IPS-NIHi7 (cell line): ENCODE measurements around the gene CKMT2.

ENCODE experiments used
- DNase-seq: peaks from one replicate; pipeline ENCODE4 v3.0.0; 2012; ENCODE audit warnings: mixed read lengths; ENCODE audit errors: extremely low spot score

CKMT2 gene

DNA sequence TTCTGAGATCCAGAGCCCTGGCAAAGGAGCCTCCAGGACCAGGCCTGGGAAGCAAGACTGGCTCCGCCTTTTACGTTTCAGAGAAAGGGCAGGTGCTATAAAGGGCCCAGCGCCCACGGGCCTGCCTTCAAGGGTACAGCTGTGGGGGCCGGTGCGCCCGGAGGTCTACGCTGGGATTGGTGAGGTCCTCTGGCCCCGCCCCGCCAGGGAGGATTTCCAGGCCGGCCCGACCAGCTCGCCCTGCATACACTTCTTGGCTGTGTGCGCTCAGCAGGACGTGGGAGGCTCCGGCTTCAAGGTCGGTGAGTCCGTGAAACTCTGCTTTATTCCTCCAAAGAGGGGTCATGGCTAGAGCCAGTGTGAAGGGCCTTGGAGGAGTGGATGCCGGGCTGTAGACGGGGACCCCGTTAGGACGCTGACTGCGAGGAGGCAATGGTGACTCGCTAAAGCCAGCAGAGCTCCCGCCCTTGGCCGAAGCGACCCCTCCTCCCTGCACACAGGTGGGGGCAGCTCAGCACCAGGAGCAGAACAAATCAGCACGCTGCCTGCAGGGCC lies at the start of gene CKMT2:
CKMT2 (plus strand) TSS at position 243 of the 555 bp plus-strand sequence. CDS start 17,811 bp downstream, outside the sequence.
- peak; percentile 92 for DNase-seq

DNA sequence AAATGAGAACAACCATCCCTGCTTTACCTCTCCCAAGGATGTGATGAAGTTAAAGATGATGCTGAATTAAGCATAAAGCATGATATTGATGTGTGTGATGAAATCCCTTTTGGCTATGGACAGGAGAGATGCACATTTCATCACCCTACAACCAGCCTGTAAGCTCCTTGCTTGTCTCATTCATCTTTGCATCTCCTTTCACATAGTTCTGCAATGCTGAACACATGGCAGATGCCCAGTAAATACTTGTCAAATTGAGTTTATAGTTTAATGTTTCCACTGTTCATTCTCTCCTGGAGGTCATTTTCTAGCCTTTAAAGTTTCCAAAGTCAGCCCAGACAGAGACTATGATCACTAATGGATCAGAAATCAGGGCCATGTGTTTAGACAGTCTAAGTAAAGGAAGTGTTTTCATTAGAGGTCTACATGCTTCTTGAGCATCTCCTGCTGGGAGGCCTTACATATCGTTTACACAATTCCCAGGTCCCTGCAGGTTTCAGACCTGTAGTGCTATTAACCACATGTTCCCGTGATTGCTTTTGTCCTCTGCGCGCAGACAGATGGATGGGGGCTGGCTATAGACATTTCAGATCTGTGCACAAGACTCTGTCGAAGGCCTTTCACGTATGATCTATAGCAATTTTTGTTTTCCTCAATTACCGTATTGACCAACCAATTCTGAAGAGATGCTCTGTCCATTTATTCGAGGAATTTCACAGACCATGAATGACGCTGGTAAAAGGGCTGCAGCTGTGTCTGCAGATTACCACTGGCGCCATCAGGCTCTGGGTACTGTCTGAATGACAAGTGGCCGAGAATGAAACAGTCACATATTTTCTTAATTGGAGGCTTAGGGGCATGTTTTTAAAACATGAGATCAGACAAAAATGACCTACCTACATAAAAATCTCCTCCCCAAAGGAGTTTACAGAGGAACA lies 49.0 kb upstream of the CKMT2 start:
- DNase-seq = no peak

DNA sequence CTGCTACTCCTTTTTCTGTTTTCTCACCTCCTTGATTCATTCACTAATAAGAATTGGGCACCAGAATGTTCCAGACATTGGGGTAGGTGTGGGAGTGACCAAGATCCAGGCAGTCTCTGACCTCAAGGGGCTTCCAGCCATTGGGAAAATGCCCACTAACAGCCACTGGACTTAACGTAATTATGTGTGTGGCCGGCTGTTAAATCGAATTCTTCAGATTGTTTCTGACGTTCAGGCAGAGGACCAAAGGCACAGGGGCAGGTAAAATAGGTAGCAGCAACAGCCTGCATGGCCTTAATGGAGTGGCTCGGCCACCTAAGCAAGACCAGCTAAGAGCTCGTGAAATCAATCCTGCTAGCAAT lies 48.4 kb upstream of the CKMT2 start:
- DNase-seq = no peak

DNA sequence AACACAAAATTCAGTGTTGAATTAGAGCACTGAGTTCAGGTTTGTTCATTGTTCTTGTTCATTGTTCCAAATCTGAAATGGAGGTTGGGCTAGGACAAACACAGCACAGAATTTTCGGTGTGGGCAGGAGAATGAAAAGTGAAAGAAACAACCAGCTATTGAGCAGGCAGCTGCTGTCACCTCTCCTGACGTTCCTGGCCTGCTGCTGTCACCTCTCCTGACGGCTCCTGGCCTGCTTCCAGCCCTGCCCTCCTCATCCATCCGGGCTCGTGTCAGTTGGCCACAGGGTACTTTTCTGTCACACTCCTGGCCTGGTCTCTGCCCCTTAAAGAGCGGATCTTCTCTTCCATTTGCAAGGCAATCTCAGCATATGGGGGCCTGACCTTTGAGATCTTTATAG lies 45.2 kb upstream of the CKMT2 start:
- no peak for DNase-seq

DNA sequence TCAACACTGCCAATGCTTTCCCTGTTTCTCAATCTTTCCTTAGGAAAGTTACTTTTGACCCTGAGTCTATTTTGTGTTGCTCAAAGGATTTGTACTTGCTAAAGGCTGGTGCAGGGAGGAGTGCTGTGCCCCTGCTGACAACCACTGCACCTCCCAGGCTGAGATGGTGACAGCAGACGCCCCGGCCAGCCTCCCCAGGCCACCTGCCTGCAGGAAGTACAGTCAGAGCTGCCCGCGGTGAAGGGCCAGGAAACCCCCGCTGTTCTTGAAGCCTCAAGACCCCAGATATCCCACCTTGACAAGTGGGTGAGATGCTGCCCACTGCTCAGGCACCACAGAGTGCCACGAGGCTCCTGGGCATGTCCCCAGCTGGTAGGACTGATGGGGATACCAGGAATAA lies 44.2 kb upstream of the CKMT2 start:
- DNase-seq = no peak

DNA sequence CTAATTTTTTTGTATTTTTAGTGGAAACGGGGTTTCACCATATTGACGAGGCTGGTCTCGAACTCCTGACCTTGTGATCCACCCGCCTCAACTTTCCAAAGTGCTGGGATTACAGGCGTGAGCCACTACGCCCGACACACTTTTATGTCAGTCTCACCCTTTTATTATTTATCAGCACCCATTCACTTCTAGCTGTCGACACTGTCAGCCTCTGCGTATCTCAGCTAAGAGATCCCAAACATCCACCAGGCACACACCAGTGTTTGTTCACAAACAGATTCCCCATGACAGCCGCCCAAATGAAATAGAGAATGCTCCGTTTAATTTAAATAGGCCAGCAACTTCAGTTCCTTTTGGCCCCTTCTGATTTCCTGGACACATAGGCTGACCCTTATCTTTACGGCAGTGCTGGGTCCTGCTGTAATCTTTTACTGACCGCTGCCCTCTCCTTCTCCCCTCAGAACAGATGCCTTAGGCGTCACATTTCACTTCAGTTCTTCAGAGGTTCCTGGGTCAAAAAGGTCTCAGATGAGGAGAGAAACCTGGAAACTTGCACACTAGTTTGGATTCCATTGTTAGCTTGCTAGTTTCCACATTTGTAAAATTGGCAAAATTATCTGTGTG lies 43.1 kb upstream of the CKMT2 start:
- DNase-seq = no peak

DNA sequence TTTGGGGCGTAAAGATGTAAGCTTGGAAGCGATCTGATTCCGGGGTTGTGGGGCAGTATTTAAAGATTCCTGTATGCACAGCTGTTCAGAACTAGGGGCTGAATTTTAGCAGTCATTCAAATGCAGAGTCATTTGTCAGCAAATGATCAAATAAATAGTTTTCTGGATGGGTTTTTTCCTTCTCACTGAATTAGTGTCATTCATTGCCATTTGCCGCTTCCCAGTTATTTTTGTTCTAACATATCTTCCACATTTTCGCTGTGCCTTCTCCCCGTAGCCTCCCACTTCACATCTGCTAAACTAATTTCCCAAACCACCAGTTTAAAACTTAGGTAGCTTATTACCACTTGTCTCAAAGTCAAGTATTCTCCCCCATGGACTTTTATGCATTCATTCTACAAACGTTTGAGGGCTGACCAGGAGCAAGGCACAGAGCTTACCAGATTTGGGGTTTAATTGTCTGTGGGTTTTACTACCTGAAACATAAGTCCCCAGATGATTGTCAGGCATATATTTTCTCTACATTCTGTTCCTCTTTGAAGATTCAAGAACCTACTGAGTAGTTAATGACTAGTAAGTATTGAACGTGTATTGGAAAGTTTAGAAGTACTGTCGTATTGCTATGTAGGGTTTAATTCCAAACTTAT lies 41.3 kb upstream of the CKMT2 start:
- DNase-seq = no peak

DNA sequence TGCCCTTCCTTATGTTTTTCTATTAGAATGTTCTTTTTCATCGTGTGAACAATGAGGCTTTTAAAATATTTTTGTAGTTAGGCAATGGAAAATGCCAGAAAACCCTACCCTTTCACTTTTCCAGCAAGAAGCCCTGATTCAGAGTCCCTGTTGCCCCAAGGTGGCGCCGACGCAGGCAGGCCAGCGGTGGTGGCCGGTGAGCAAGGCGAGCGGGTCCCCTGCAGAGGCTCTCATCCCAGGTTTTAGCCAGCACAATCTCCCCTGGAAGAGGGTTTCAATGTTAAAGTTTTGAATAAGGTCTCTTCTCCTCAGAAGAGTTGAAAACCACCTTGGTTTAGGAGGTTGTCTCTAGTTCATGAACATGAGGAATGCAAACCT lies 40.8 kb upstream of the CKMT2 start:
- peak; percentile 48 for DNase-seq

DNA sequence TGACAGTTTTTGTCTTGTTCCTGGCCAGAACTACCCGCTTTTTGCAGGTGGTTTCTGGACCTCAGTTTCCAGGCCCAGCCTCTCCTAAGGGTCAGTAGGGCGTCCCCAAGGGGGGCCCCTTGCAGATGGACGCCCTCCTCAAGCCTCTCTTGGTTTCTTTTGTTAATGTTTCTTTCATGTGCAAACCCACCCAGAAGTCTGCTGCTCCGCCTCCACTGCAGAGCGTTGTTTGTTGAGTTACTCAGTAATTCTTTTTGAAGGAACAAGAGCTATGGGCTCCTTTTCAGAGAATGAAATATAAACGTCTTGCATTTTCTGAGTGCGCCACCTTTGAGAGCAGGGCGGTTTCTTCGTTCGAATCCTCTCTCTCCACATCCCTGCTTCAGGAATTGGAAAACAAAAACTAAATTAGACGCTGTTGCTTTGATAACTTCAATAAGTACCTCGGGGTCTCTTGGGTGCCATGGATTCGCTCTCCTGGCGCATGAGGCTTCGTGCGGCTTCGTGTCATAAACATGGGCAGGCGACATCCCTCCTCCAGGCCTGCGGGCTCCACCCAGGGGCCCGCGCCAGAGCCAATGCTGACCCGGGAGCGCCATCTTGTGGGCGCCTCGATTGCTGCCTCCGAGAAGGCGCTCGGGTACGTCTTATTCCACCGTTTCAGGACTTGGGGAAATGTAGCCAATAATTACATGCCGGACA lies 38.3 kb upstream of the CKMT2 start:
- peak; percentile 95 for DNase-seq

DNA sequence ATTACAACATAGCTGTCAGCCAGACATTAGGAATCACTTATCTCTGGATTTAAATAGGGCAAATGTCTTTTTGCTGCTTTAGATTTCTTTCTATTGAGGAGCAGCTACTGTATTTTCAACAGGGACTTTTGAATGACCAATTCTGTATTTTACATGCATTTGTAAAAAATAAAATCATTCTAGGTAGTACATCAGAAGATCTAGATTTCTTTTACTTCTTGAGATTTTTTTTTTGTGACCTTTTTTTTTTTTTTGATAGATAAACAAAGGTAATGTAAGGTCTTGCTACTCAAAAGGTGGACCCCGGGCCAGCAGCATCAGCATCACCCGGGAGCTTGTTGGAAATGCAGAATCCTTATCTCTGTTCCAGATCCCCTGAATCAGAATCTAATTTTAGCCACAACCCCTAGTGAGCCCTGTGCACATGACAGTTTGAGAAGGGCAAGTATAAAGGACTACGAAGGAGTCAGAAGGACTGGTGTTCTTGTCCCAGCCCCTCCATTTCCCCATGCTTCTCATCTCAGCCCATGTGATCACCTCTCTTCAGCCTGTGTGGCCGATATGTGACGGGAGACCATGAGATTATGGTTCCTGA lies 37.7 kb upstream of the CKMT2 start:
- no peak for DNase-seq

DNA sequence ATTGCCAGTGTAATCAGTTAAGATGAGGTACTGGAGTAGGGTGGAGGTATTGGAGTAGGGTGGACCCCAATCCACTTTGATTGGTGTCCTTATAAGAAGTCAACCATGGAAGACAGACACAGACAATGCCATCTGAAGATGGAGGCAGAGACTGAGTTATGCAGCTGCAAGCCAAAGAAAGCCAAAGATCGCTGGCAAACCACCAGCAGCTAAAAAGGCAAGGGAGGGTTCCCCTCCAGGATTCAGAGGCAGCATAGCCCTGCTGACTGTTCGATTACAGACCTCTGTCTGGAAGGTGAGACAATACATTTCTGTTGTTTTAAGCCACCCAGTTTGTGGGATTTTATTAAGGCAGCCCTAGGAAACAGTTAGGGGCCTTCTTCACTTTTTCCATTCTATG lies 30.5 kb upstream of the CKMT2 start:
- no peak for DNase-seq

DNA sequence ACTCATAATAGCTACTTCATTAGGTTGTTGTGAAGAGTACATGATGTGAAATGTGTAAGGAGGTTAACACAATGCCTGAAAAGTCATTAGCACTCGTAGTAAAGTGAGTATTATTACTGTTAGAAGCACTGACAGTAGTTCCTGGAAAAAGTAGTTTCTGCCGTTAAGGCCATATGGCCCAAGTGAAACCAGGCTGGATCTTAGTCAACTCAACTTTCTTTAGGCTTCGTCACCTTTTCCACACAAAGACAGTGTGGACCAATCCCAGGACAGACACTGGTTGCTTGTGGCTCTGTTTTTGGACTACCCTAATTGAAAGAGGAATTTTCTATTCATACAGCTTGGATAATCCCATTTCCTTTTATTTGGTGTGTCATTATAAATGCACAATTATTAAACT lies 29.4 kb upstream of the CKMT2 start:
- no peak for DNase-seq

DNA sequence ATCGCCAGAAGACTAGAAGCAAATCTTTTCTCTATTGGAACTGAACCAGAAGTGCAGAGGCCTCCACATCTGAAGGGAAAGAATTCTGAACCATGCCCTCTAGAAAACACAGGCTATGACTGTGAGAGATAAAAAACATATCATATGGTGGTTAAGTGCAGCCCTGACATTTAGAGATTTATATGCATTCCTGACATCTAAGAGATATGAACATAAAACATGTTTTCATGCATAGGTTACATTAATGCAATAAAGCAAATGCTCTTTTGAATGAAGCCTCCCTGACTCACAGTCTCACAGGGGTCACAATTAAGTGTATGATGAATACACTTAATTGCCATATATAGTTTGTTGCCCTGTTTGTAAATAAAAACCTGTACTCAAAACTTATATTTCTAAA lies 28.9 kb upstream of the CKMT2 start:
- DNase-seq = no peak

DNA sequence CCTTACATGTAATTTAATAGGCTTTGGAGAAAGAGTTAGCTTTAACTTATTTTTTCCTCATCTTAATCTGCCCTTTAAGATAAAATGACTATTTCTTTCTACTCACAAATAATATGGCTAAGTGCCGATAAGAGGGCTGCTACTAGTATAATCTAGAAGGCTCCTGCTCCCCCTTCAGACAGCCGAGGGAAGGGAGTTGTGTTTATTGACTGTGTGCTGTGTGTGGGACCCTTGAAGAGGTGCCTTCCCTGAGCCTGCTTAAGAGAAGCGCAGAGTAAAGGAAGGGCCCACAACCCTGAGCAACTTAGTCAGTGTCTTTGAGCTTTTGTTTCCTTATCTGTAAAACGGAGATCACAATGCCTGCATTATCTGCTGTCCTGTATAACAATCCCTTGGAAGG lies 28.1 kb upstream of the CKMT2 start:
- no peak for DNase-seq

DNA sequence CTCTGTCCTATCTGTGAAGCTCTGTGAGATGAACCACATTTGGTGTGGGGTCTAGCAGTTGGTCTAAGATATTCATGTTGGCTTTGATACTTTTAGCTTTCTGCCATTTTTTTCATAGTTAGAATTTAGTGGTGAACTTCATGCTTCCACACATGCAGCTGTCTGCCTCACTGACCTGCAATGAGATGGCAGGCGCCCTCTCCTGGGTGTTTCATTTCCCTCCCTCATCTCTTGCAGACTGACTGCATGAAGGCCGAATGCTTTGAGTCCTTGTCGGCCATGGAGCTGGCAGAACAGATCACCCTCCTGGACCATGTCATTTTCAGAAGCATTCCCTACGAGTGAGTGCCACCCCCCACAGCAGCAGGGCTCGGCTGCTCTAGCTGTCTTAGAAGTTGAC lies 26.1 kb upstream of the CKMT2 start:
- DNase-seq = peak; percentile 61

DNA sequence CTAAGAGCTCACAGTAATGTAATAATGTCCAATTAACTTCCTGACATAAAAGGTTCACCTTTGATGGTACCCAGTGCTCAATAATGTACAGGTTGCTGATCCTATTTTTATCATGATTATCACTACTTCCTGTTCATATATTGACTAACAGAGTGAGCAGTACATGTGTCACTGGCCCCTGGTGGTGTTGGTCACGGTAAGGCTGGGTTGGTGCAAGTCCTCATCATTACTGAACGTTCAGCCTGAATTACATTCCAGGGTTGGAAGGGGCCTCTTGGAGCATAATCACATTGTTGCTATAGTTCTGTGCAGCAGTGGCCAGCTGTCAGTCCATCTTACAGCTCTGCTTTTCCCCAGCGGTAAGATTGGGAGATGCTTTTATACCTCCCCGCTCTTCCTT lies 24.2 kb upstream of the CKMT2 start:
- DNase-seq = no peak

DNA sequence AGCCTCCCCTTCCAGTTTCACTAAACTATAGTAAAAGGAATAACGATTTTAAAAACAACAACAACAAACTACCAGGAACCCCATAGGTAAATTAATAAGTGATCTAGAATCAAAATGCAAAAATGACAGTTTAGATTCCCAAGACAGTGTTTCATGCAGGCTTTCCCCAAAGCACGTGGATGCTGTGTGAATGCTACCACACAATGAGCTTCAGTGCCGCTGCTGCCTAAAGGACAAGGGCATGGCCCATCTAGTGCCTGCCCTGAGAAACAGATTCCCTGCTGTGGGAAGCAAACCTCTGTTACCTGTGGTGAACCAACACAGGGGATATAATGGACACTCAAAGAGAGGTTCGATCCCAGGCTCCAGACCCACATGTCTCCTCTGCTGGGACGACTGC lies 23.7 kb upstream of the CKMT2 start:
- DNase-seq = no peak

DNA sequence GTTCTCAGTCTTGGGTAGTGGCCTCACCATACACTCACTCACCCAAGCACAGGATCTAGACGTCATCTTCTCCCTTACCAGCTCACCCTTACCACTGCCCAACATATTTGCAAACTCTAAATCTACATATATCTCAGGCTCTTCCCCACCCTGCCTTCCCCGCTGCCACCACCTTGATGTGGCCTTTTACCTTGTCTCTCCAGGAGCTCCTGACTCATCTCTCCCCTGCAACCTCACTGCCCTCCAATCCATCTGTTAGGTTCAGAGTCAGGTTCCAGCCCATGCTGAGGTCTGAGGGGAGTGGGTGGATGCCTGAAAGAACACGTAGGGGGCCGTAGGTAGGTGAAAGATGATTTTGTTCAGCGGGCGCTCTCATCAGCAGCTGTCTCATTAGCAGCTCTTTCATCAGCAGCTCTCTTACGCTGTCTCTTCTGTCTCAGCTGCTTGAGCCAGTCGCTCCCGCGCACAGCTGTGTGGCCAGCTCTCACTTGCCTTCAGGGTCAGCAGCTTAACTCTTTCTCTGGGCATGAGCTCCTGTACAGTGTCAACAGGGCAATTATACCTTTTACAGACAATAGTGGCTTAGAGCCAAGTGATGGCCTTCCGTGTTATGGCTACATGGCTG lies 23.1 kb upstream of the CKMT2 start:
- DNase-seq = no peak

DNA sequence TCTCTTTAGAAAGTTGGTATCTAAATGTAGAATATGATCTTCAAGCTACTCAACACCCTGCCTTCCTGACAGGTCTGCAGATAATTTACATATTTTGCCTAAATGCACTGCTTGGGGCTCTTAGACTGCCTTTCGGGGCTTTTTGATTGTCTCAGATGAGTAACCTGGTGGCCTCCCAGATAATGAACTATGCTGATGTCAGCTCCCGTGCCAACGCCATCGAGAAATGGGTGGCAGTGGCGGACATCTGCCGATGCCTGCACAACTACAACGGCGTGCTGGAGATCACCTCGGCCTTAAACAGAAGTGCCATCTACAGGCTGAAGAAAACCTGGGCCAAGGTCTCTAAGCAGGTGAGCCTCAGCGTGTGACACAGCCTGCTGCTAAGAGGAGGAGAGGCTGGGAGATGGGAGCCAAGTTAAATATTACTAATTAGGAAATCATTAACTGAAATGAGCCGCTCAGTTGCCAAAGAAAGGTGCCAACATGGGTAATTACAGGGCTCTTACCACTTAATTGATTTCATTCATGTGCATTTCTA lies 20.8 kb upstream of the CKMT2 start:
- DNase-seq = no peak

DNA sequence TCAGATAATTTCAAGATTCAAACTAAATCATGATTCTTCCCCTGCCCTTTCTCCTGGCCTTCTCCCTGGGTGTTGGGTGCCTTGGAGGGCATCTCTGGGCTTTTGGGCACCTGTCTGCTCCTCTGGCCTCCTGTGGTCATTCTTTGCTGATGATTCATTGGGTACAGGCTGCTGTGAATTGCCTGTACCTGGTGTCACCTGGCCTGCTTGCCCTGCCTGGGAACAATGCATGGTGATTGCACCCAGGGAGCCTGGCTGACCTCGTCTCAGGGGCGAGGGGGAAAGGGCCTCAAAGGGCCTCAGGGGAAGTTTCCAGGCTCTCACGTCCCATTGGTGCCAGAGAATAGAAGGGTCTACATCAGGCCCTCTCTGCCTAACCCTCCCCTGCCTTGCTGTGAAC lies 20.1 kb upstream of the CKMT2 start:
- DNase-seq = no peak

DNA sequence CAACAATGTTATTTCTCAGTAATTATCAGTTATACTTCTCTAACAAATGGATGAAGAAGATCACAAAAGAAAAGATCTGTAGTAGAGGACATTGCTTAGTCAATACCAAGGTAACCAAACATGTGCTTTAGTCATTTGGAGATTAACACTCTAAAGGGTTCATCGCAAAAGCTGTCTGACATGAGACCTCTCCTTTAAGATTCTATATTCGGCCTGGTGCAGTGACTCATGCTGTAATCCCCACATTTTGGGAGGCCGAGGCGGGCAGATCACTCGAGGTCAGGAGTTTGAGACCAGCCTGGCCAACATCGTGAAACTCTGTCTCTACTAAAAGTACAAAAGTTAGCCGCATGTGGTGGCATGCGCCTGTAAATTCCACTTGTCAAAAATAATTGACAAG lies 18.3 kb upstream of the CKMT2 start:
- no peak for DNase-seq
